Embryonic facial prominence (tissue), 1 donor: ENCODE results near the gene GABPB2.
A peak's percentile ranks its signal among the peaks of the same experiment; 100 is the strongest.

Experiments used
- DNase-seq: peaks from one replicate; pipeline ENCODE4 v3.0.0-alpha.2; 2016; ENCODE audit errors: extremely low spot score

GABPB2 gene

GRCh38 chr1:151133018-151133806 is 62.7 kb downstream of the GABPB2 start:
- DNase-seq = no peak

- DNase-seq = no peak
These were observed 63.8 kb downstream of the GABPB2 start for GRCh38 chr1:151134396-151134795.

- DNase-seq = no peak
These were observed 64.4 kb downstream of the GABPB2 start for GRCh38 chr1:151134991-151135390.

GRCh38 chr1:151135433-151136385 is 65.1 kb downstream of the GABPB2 start:
- no peak for DNase-seq

GRCh38 chr1:151137789-151138188 is 67.2 kb downstream of the GABPB2 start:
- no peak for DNase-seq

GRCh38 chr1:151142411-151143056 is 72.0 kb downstream of the GABPB2 start:
- no peak for DNase-seq

- no peak for DNase-seq
These were observed 72.5 kb downstream of the GABPB2 start for GRCh38 chr1:151143057-151143435.

GRCh38 chr1:151143986-151144385 is 73.4 kb downstream of the GABPB2 start:
- DNase-seq = no peak

GRCh38 chr1:151144474-151145303 is 74.1 kb downstream of the GABPB2 start:
- no peak for DNase-seq

- no peak for DNase-seq
These were observed 74.9 kb downstream of the GABPB2 start for GRCh38 chr1:151145304-151146071.

GRCh38 chr1:151146072-151146411 is 75.5 kb downstream of the GABPB2 start:
- no peak for DNase-seq

- peak; percentile 76 for DNase-seq
These were observed 76.0 kb downstream of the GABPB2 start, which contains the start of gene SEMA6C for GRCh38 chr1:151146412-151147131. Gene SEMA6C, minus strand, starts transcription at chr1:151146631. Its CDS starts 4,010 bp downstream, at chr1:151142621.

GRCh38 chr1:151147132-151147503 is 76.6 kb downstream of the GABPB2 start:
- DNase-seq = no peak

- no peak for DNase-seq
These were observed 77.1 kb downstream of the GABPB2 start for GRCh38 chr1:151147665-151148064.

GRCh38 chr1:151156515-151156819 is 85.9 kb downstream of the GABPB2 start, which contains the start of gene TNFAIP8L2:
Gene TNFAIP8L2, plus strand, starts transcription at chr1:151156649. Its CDS starts 2,049 bp downstream, at chr1:151158698.
- no peak for DNase-seq

GRCh38 chr1:151157067-151157531 is 86.5 kb downstream of the GABPB2 start:
- DNase-seq = no peak

GRCh38 chr1:151158326-151158725 is 87.8 kb downstream of the GABPB2 start:
- no peak for DNase-seq

- DNase-seq = no peak
These were observed 88.2 kb downstream of the GABPB2 start for GRCh38 chr1:151158751-151159251.

GRCh38 chr1:151159373-151159772 is 88.8 kb downstream of the GABPB2 start:
- DNase-seq = no peak
